ENCODE measurements around the gene HCAR1.
"Not testable (repeated sequence)": the region's sequence is repeated elsewhere in the genome, so short reads cannot be mapped to it uniquely, and the experiment has no call there.

HCAR1 gene

GRCh38 chr12:122686538-122686937, 44.1 kb downstream of the HCAR1 start:
- FAIRE-seq, result no peak
- no peak for DNase-seq (ENCODE audit: insufficient read length, low spot score)
- TF ChIP-seq CTCF (IDR thresholded peaks at IDR 0.05; ENCODE audit: insufficient read depth, missing control alignments), result no peak

GRCh38 chr12:122684297-122684813, 46.3 kb downstream of the HCAR1 start:
- DNase-seq (ENCODE audit: insufficient read length, low spot score) (no peak), FAIRE-seq (no peak)
- no peak for TF ChIP-seq CTCF (IDR thresholded peaks at IDR 0.05; ENCODE audit: insufficient read depth, missing control alignments)

- DNase-seq (ENCODE audit: insufficient read length, low spot score), result no peak
- no peak for TF ChIP-seq CTCF (IDR thresholded peaks at IDR 0.05; ENCODE audit: insufficient read depth, missing control alignments)
- no peak for FAIRE-seq
Measured at GRCh38 chr12:122681814-122682213, 48.8 kb downstream of the HCAR1 start.

DNA sequence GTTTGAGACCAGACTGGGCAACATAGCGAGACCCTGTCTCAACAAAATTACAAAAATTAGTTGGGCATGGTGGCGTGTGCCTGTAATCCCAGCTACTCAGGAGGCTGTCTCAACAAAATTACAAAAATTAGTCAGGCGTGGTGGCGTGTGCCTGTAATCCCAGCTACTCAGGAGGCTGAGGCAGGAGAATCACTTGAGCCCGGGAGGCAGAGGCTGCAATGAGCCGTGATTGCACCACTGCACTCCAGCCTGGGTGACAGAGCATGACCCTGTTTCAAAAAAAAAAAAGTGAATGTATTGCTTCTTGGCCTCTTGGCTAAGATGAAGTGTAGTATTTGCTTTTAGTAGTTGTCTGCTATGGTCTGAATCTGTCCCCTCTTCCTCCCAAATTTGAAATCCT, 49.7 kb downstream of the HCAR1 start:
- FAIRE-seq; DNase-seq (ENCODE audit: insufficient read length, low spot score): not testable (repeated sequence)

- not testable (repeated sequence) for DNase-seq (ENCODE audit: insufficient read length, low spot score); FAIRE-seq
Measured at GRCh38 chr12:122676781-122677180, 53.9 kb downstream of the HCAR1 start.

All from D721Med (cell line).